GM18511 (cell line): ENCODE data around the gene GPX5.
"Not testable (repeated sequence)": the region's sequence is repeated elsewhere in the genome, so short reads cannot be mapped to it uniquely, and the experiment has no call there.

Experiments used
- ATAC-seq: cut with Tn5 transposase; IDR thresholded peaks from one replicate; pipeline ENCODE4 v1.9.1; 2021; ENCODE audit warnings: mild to moderate bottlenecking, moderate library complexity; ENCODE audit not compliant: unreplicated experiment

The GPX5 gene

GRCh38 chr6:28512387-28512786, 13.3 kb upstream of the GPX5 start:
- ATAC-seq = not testable (repeated sequence)

GRCh38 chr6:28515676-28516075, 10.0 kb upstream of the GPX5 start, which contains the start of gene GPX6:
TSS of gene GPX6 (minus strand) at chr6:28515793. CDS start at chr6:28515743, 50 bp downstream.
- no peak for ATAC-seq

- no peak for ATAC-seq
Measured at GRCh38 chr6:28517964-28518363, 7.7 kb upstream of the GPX5 start.

GRCh38 chr6:28522594-28523240, 3.0 kb upstream of the GPX5 start:
- ATAC-seq = no peak

GRCh38 chr6:28523241-28523622, 2.4 kb upstream of the GPX5 start:
- no peak for ATAC-seq

GRCh38 chr6:28530777-28531176, 5.1 kb downstream of the GPX5 start:
- ATAC-seq = no peak

GRCh38 chr6:28531479-28532128, 5.9 kb downstream of the GPX5 start:
- ATAC-seq = no peak

- ATAC-seq = no peak
Measured at GRCh38 chr6:28534306-28534705, 8.6 kb downstream of the GPX5 start.

- ATAC-seq = no peak
Measured at GRCh38 chr6:28534875-28535274, 9.2 kb downstream of the GPX5 start.

- no peak for ATAC-seq
Measured at GRCh38 chr6:28537065-28537464, 11.4 kb downstream of the GPX5 start.

- ATAC-seq = no peak
Measured at GRCh38 chr6:28537509-28538140, 11.9 kb downstream of the GPX5 start.

- ATAC-seq = no peak
Measured at GRCh38 chr6:28541996-28542395, 16.3 kb downstream of the GPX5 start.

- ATAC-seq = peak; percentile 79
Measured at GRCh38 chr6:28542440-28543296, 17.0 kb downstream of the GPX5 start.

- peak; percentile 41 for ATAC-seq
Measured at GRCh38 chr6:28543651-28544610, 18.2 kb downstream of the GPX5 start.

- no peak for ATAC-seq
Measured at GRCh38 chr6:28545955-28546354, 20.3 kb downstream of the GPX5 start.

GRCh38 chr6:28547003-28547402, 21.3 kb downstream of the GPX5 start:
- ATAC-seq = not testable (repeated sequence)

GRCh38 chr6:28551891-28552666, 26.4 kb downstream of the GPX5 start:
- no peak for ATAC-seq

GRCh38 chr6:28553384-28553985, 27.8 kb downstream of the GPX5 start:
- no peak for ATAC-seq
